Panc1 (cell line): ENCODE measurements around the gene GFPT2.

Experiments used
- POLR2AphosphoS5 ChIP-seq: IDR thresholded peaks from 2 replicates; pipeline ENCODE4 v1.6.1; 2012; ENCODE audit warnings: mild to moderate bottlenecking, low read depth, low read length, moderate library complexity
- TCF7L2 ChIP-seq: IDR thresholded peaks from 2 replicates; pipeline ENCODE4 v1.6.1; 2011; ENCODE audit warnings: mild to moderate bottlenecking, low read depth, low read length, inconsistent platforms
- TF ChIP-seq, protein P1 (sequence below): fragments of 450-650 bp; IDR thresholded peaks from 2 replicates; pipeline ENCODE4 v1.5.1; 2017; ENCODE audit warnings: mild to moderate bottlenecking
- TF ChIP-seq, protein P2 (sequence below), 2 experiments: IDR thresholded peaks; 2 replicates each; pipeline ENCODE4 v1.6.1; 2011 to 2012; ENCODE audit warnings: low read depth in 2 of 2, control low read depth in 1 of 2, low read length in 1 of 2, mild to moderate bottlenecking in 1 of 2, moderate library complexity in 1 of 2; ENCODE audit not compliant: insufficient read depth in 1 of 2

DNA sequence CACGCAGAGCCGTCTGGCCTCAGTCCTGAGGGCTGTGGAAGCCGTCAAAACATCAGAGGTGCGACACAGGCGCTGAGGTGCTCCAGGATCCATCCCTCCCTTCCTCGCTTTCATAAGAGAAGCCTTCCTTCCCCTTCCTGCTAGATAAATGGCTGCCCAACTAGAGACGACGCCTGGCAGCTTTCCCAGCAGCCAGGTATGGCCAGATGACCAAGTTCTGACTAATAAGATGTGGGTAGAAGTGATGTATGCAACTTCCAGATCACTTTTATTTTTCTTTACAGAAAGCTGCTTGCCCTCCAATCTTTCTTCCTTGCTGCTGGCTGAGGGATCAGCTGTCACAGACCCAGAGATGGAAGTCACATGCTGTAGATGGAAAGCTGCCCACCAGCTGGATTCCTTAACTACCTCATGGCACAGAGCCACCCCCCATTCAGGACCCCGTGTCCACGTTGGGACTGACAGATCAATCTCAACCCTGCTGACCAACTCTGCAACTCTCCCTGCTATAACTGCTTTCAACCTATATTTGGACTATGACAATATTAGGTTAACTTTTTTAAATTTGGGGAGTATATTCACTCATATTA lies 70.0 kb downstream of the GFPT2 start:
- TF ChIP-seq, protein P1, sequence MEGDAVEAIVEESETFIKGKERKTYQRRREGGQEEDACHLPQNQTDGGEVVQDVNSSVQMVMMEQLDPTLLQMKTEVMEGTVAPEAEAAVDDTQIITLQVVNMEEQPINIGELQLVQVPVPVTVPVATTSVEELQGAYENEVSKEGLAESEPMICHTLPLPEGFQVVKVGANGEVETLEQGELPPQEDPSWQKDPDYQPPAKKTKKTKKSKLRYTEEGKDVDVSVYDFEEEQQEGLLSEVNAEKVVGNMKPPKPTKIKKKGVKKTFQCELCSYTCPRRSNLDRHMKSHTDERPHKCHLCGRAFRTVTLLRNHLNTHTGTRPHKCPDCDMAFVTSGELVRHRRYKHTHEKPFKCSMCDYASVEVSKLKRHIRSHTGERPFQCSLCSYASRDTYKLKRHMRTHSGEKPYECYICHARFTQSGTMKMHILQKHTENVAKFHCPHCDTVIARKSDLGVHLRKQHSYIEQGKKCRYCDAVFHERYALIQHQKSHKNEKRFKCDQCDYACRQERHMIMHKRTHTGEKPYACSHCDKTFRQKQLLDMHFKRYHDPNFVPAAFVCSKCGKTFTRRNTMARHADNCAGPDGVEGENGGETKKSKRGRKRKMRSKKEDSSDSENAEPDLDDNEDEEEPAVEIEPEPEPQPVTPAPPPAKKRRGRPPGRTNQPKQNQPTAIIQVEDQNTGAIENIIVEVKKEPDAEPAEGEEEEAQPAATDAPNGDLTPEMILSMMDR: no peak
- TF ChIP-seq POLR2AphosphoS5 (no peak), TCF7L2 (no peak)
- TF ChIP-seq, protein P2, sequence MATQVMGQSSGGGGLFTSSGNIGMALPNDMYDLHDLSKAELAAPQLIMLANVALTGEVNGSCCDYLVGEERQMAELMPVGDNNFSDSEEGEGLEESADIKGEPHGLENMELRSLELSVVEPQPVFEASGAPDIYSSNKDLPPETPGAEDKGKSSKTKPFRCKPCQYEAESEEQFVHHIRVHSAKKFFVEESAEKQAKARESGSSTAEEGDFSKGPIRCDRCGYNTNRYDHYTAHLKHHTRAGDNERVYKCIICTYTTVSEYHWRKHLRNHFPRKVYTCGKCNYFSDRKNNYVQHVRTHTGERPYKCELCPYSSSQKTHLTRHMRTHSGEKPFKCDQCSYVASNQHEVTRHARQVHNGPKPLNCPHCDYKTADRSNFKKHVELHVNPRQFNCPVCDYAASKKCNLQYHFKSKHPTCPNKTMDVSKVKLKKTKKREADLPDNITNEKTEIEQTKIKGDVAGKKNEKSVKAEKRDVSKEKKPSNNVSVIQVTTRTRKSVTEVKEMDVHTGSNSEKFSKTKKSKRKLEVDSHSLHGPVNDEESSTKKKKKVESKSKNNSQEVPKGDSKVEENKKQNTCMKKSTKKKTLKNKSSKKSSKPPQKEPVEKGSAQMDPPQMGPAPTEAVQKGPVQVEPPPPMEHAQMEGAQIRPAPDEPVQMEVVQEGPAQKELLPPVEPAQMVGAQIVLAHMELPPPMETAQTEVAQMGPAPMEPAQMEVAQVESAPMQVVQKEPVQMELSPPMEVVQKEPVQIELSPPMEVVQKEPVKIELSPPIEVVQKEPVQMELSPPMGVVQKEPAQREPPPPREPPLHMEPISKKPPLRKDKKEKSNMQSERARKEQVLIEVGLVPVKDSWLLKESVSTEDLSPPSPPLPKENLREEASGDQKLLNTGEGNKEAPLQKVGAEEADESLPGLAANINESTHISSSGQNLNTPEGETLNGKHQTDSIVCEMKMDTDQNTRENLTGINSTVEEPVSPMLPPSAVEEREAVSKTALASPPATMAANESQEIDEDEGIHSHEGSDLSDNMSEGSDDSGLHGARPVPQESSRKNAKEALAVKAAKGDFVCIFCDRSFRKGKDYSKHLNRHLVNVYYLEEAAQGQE (IDR thresholded peaks at IDR 0.05; ENCODE audit: insufficient read depth in 1 of 2, low read depth in 2 of 2, low read length in 1 of 2): no peak
